ENCODE data around the gene ENDOV.

GRCh38 chr17:80439499-80439898 lies 24.5 kb downstream of the ENDOV start:
- TF ChIP-seq POLR2A (IDR thresholded peaks at IDR 0.05; ENCODE audit: low read depth, low read length), result no peak
- no peak for TF ChIP-seq POLR2AphosphoS5 (IDR thresholded peaks at IDR 0.05; ENCODE audit: low read depth, low read length)
- no peak for TF ChIP-seq TAF1 (IDR thresholded peaks at IDR 0.05; ENCODE audit: low read depth, low read length)
- no peak for TF ChIP-seq SPI1 (IDR thresholded peaks at IDR 0.05; ENCODE audit: low read depth, low read length)
- TF ChIP-seq POU2F2 (IDR thresholded peaks at IDR 0.05; ENCODE audit: low read depth, low read length), result no peak
- no peak for TF ChIP-seq PAX5 (IDR thresholded peaks at IDR 0.05; ENCODE audit: insufficient read depth, low read length, severe bottlenecking)

Data from GM12891 (cell line).